ENCODE data around the gene SDK2.
"Not testable (repeated sequence)": the region's sequence is repeated elsewhere in the genome, so short reads cannot be mapped to it uniquely, and the experiment has no call there.

The SDK2 gene

DNA sequence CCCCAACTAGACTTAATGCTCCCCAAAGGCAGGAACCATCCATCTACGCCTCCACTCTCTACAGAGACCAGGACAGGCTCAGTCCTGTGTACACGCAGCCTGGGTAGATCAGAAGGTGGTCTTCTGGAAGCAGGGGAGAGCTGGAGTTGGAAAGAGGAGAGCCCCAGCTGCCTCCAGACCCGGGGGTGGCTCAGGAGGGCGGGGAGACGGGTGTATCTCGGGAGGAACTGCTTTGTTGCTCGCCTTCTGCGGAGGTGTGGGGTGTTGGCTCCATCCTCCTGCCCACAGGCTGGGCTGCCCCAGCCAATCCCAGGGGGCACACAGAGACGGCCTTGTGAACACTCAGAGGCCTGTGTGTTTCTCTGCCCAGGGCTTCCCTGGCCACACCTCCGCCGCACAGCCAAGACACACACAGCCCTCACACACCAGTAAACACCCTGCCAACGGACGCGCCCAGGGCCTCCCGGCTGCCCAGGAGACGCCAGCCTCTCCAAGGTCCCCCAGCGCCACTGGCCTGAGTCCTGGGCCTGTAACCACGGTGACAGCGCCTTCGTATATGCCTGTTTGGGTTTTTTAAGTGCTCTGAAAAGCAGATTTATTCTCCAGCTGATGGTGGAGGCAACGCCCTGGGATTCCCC is 189.1 kb downstream of the SDK2 start:
- TF ChIP-seq, protein P1, sequence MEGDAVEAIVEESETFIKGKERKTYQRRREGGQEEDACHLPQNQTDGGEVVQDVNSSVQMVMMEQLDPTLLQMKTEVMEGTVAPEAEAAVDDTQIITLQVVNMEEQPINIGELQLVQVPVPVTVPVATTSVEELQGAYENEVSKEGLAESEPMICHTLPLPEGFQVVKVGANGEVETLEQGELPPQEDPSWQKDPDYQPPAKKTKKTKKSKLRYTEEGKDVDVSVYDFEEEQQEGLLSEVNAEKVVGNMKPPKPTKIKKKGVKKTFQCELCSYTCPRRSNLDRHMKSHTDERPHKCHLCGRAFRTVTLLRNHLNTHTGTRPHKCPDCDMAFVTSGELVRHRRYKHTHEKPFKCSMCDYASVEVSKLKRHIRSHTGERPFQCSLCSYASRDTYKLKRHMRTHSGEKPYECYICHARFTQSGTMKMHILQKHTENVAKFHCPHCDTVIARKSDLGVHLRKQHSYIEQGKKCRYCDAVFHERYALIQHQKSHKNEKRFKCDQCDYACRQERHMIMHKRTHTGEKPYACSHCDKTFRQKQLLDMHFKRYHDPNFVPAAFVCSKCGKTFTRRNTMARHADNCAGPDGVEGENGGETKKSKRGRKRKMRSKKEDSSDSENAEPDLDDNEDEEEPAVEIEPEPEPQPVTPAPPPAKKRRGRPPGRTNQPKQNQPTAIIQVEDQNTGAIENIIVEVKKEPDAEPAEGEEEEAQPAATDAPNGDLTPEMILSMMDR (IDR thresholded peaks at IDR 0.05; ENCODE audit: extremely low read depth, insufficient read depth, missing control alignments), result no peak
- in situ Hi-C loops (cut with MboI; ENCODE audit: low pct_unique_long_range_greater_than_20kb, low sequenced_read_pairs, unreplicated experiment), result no loop called here
- DNase-seq (ENCODE audit: low spot score), result no peak

DNA sequence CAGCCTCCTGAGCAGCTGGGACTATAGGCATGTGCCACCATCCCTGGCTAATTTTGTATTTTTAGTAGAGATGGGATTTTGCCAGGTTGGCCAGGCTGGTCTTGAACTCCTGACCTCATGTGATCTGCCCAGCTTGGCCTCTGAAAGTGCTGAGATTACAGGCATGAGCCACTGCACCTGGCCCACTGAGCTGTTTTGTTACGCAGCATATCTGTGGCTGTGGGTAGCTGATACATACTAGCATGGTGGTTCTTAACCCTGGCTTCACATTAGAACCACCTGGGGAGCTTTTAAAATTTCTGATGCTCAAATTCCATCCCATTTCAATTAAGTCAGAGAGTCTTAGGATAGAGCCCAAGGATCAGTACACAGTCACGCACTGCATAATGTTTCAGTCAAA is 190.8 kb downstream of the SDK2 start:
- DNase-seq (ENCODE audit: low spot score); in situ Hi-C loops (cut with MboI; ENCODE audit: low pct_unique_long_range_greater_than_20kb, low sequenced_read_pairs, unreplicated experiment): not testable (repeated sequence)

- in situ Hi-C loops (cut with MboI; ENCODE audit: low pct_unique_long_range_greater_than_20kb, low sequenced_read_pairs, unreplicated experiment), result no loop called here
- TF ChIP-seq, protein P1 (IDR thresholded peaks at IDR 0.05; ENCODE audit: extremely low read depth, insufficient read depth, missing control alignments), result no peak
- no peak for DNase-seq (ENCODE audit: low spot score)
Measured at GRCh38 chr17:73453090-73453489, 191.2 kb downstream of the SDK2 start.

DNA sequence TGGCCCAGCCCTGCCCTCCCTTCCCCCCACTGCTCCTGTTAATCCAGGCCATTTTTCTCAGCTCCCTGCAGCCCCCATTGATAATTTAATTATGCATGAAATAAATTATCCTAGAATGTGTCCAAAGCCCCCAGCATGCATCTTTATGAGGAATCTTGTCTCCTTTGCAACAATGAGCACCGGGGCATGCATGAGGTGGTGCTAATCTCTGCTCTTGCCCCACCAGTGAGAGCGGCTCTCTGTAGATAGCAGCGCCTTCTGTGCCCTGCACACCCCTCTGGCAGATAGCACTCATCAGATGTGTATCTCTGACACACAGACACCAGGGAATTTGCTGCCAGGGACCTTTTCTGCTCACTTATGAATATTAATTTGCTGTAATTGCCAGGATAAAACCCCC is 192.2 kb downstream of the SDK2 start:
- TF ChIP-seq, protein P1 (IDR thresholded peaks at IDR 0.05; ENCODE audit: extremely low read depth, insufficient read depth, missing control alignments), result no peak
- in situ Hi-C loops (cut with MboI; ENCODE audit: low pct_unique_long_range_greater_than_20kb, low sequenced_read_pairs, unreplicated experiment), result no loop called here
- no peak for DNase-seq (ENCODE audit: low spot score)

DNA sequence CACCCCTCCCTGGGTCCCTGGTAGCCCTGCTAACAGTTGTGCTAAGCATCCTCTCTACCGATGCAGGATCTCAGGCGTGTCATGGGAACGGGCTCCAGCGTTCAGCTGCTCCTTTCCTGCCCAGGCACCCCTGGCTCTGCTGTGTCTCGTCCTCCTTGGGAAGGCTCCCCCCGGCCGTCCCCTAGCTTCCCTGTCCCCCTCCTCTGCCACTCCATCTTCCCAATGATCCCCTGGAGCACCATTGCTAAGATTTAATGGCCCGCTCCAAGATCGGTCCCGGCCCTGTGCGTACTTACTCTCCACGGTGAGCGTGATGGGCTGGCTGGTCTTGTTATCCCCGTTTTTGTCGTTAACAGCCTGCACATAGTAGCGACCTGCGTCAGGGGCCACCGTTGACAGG is 196.9 kb downstream of the SDK2 start:
- in situ Hi-C loops (cut with MboI; ENCODE audit: low pct_unique_long_range_greater_than_20kb, low sequenced_read_pairs, unreplicated experiment), result loop anchor here (25.0 kb wide), 1 partner anchor 515 kb away; no protein-coding TSS in a partner anchor
- no peak for DNase-seq (ENCODE audit: low spot score)
- TF ChIP-seq, protein P1 (IDR thresholded peaks at IDR 0.05; ENCODE audit: extremely low read depth, insufficient read depth, missing control alignments), result no peak

GRCh38 chr17:73446617-73447016 is 197.6 kb downstream of the SDK2 start:
- DNase-seq (ENCODE audit: low spot score), result no peak
- TF ChIP-seq, protein P1 (IDR thresholded peaks at IDR 0.05; ENCODE audit: extremely low read depth, insufficient read depth, missing control alignments), result no peak
- in situ Hi-C loops (cut with MboI; ENCODE audit: low pct_unique_long_range_greater_than_20kb, low sequenced_read_pairs, unreplicated experiment), result loop anchor here (25.0 kb wide), 1 partner anchor 516 kb away; no protein-coding TSS in a partner anchor

- in situ Hi-C loops (cut with MboI; ENCODE audit: low pct_unique_long_range_greater_than_20kb, low sequenced_read_pairs, unreplicated experiment), result loop anchor here (25.0 kb wide), 1 partner anchor 517 kb away; no protein-coding TSS in a partner anchor
- TF ChIP-seq, protein P1 (IDR thresholded peaks at IDR 0.05; ENCODE audit: extremely low read depth, insufficient read depth, missing control alignments), result no peak
- no peak for DNase-seq (ENCODE audit: low spot score)
Measured at GRCh38 chr17:73445466-73445865, 198.8 kb downstream of the SDK2 start.

Data from GM13977 (cell line).